Thymus (tissue), 11 donors: Measurements from ENCODE around the gene RAB23. TPM values are rescaled to one million over a fixed set of nuclear protein-coding genes. Genes with fewer than 3 reads are reported as not detected.

Source experiments
- DNase-seq, 9 donors: peaks; one replicate each; pipeline ENCODE4 v3.0.0-alpha.2; 2013; ENCODE audit warnings: low spot score in 9 of 9, low read depth in 6 of 9, missing footprints in 1 of 9
- H3K27ac ChIP-seq, 2 donors: one replicate each; pipeline ENCODE4 v1.5.1; 2013; ENCODE audit warnings: control low read depth in 1 of 2, low read depth in 1 of 2, low read length in 1 of 2, mild to moderate bottlenecking in 1 of 2, moderate library complexity in 1 of 2
- H3K27me3 ChIP-seq, 2 donors: one replicate each; pipeline ENCODE4 v1.5.1; 2013; ENCODE audit warnings: low read length in 1 of 2; ENCODE audit not compliant: control insufficient read depth in 2 of 2, insufficient read depth in 1 of 2
- H3K36me3 ChIP-seq, 2 donors: one replicate each; pipeline ENCODE4 v1.5.1; 2013; ENCODE audit warnings: low read length in 1 of 2, mild to moderate bottlenecking in 1 of 2, moderate library complexity in 1 of 2; ENCODE audit not compliant: control insufficient read depth in 2 of 2, insufficient read depth in 2 of 2
- H3K4me1 ChIP-seq, 2 donors: one replicate each; pipeline ENCODE4 v1.5.1; 2013; ENCODE audit warnings: low read length in 2 of 2; ENCODE audit not compliant: control insufficient read depth in 2 of 2, insufficient read depth in 2 of 2
- H3K4me3 ChIP-seq, 2 donors: one replicate each; pipeline ENCODE4 v1.5.1; 2013; ENCODE audit warnings: low read length in 2 of 2, control low read depth in 1 of 2, mild to moderate bottlenecking in 1 of 2
- H3K9me3 ChIP-seq, 2 donors: one replicate each; pipeline ENCODE4 v1.5.1; 2013; ENCODE audit warnings: low read length in 1 of 2, mild to moderate bottlenecking in 1 of 2; ENCODE audit not compliant: control insufficient read depth in 2 of 2, insufficient read depth in 1 of 2
- WGBS: extraction: QIAGEN DNeasy Blood & Tissue Kit; methylation state at CpG from one replicate; pipeline ENCODE4 v1.1.7; 2013; 5-methylcytosine and 5-hydroxymethylcytosine counted together
- polyA plus RNA-seq: library from polyadenylated mRNA; stranded (reverse); fragments of 200-250 nt; gene quantifications from one replicate; pipeline ENCODE4 v1.2.3, GENCODE V29; 2013
- total RNA-seq: library from RNA; stranded (reverse); fragments of 120-200 nt; gene quantifications from one replicate; pipeline ENCODE4 v1.2.4, GENCODE V29; 2013
- donor health status: healthy.

Gene RAB23
- total and polyA plus RNA-seq, 2 donors, result 5.8 to 7.1 TPM

- WGBS, result 99% methylated on average over 2 of the region's 2 CpGs
Measured at GRCh38 chr6:57162028-57162427, 60.1 kb downstream of the RAB23 start.

DNA sequence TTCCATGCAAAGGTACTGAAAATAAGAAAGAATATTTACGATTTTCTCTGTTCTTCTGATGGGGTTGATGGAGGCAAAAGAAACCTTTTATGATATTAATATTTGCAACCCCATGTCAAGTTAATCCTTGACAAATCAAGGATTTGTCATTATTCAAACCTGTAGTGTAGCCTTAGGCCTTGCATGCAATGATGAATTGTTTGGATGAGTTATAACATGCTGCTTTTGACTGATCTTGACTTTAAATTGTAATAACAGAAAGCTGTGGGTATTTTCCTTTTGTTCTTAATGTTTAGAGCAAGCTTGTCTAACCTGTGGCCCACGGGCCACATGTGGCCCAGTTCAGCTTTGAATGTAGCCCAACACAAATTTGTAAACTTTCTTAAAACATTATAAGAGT lies 63.0 kb downstream of the RAB23 start:
- whole genome bisulfite sequencing, result 96% methylated on average over 2 of the region's 2 CpGs
- Histone ChIP-seq H3K27ac (no peak overlapping the region), H3K9me3 (no peaks in the 10 kb centered on the region), H3K4me1 (no peaks in the 10 kb centered on the region), H3K27me3 (no peaks in the 10 kb centered on the region), H3K4me3 (no peak overlapping the region), H3K36me3 (peaks cover 0 to 20% of the 10 kb centered on the region in 2 donors)
- DNase-seq, result no peak

More at GRCh38 chr6:57162028-57162427, 60.1 kb downstream of the RAB23 start:
- peaks cover 0 to 12% of the 10 kb centered on the region in 2 donors for H3K36me3 ChIP-seq
- no peaks in the 10 kb centered on the region for H3K4me1 ChIP-seq
- H3K9me3 ChIP-seq, result no peaks in the 10 kb centered on the region
- H3K4me3 ChIP-seq, result no peak overlapping the region
- H3K27me3 ChIP-seq, result no peaks in the 10 kb centered on the region
- DNase-seq, result no peak
- no peak overlapping the region for H3K27ac ChIP-seq

- H3K9me3 ChIP-seq, result no peaks in the 10 kb centered on the region
- peaks cover 0 to 23% of the 10 kb centered on the region in 2 donors for H3K36me3 ChIP-seq
- H3K27ac ChIP-seq, result no peak overlapping the region
- no peaks in the 10 kb centered on the region for H3K27me3 ChIP-seq
- no peak for DNase-seq
- H3K4me3 ChIP-seq, result no peak overlapping the region
- no peaks in the 10 kb centered on the region for H3K4me1 ChIP-seq
Measured at GRCh38 chr6:57158658-57159057, 63.4 kb downstream of the RAB23 start.

DNA sequence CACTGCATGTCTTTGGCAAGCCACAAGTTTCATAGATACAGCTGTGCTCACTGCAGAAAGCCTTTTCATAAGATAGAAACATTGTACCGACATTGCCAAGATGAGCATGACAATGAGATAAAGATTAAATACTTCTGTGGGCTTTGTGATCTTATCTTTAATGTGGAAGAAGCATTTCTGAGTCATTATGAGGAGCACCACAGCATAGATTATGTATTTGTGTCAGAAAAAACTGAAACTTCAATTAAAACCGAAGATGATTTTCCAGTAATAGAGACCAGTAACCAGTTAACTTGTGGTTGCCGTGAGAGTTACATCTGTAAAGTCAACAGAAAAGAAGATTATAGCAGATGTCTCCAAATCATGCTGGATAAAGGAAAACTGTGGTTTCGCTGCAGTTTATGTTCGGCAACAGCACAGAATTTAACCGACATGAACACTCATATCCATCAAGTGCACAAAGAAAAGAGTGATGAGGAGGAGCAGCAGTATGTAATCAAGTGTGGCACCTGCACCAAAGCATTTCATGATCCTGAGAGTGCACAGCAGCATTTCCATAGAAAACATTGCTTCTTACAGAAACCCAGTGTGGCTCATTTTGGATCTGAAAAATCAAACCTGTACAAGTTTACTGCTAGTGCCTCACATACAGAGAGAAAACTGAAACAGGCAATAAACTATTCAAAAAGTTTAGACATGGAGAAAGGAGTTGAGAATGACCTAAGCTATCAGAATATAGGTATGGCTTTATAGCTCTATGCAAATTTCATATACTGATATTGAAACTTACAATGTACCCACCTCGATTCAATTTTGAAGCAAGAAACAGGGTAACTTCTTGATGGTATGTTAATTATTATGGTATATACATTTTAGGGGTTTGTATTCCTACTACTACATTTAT lies 73.9 kb downstream of the RAB23 start:
- no peak for DNase-seq
- H3K27ac ChIP-seq, result no peak overlapping the region
- no peaks in the 10 kb centered on the region for H3K4me1 ChIP-seq
- WGBS, result 57% methylated on average over 7 of the region's 7 CpGs
- H3K27me3 ChIP-seq, result no peaks in the 10 kb centered on the region
- H3K4me3 ChIP-seq, result no peak overlapping the region
- peaks cover 12 to 28% of the 10 kb centered on the region in 2 donors for H3K36me3 ChIP-seq
- H3K9me3 ChIP-seq, result no peaks in the 10 kb centered on the region

DNA sequence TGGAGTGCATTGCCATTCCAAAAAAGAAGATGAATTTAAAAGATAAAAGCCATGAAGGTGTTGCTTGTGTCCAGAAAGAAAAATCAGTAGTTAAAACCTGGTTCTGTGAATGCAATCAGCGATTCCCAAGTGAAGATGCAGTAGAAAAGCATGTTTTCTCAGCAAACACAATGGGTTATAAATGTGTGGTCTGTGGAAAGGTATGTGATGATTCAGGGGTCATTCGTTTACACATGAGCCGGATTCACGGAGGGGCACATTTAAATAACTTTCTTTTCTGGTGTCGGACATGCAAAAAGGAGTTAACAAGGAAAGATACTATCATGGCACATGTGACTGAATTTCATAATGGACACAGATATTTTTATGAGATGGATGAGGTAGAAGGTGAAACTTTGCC lies 74.7 kb downstream of the RAB23 start:
- Histone ChIP-seq H3K27me3 (no peaks in the 10 kb centered on the region), H3K9me3 (no peaks in the 10 kb centered on the region), H3K36me3 (peaks cover 12 to 27% of the 10 kb centered on the region in 2 donors), H3K4me1 (no peaks in the 10 kb centered on the region), H3K4me3 (no peak overlapping the region), H3K27ac (no peak overlapping the region)
- WGBS, result 98% methylated on average over 5 of the region's 5 CpGs
- DNase-seq, result no peak

DNA sequence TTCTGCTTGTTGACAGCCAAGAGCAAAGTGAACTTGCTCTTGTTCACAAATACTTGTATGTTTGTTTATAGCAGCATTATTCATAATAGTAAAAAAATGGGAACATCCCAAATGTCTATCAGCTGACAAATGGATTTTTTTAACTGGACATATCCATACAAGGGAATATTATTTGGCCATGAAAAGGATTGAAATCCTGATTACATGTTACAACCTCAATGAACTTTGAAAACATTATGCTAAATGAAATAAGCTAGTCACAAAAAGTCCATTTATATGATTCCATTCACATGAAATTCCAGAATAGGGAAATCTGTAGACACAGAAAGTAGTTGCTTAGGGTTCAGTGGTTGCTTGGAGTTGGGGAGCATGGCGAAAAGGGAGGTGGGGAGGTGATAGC lies 78.4 kb downstream of the RAB23 start:
- DNase-seq, result no peak
- 96% methylated on average over 1 of the region's 1 CpG for WGBS
- Histone ChIP-seq H3K4me1 (no peaks in the 10 kb centered on the region), H3K36me3 (peaks cover 12 to 27% of the 10 kb centered on the region in 2 donors), H3K27ac (no peak overlapping the region), H3K27me3 (no peaks in the 10 kb centered on the region), H3K9me3 (no peaks in the 10 kb centered on the region), H3K4me3 (no peak overlapping the region)

DNA sequence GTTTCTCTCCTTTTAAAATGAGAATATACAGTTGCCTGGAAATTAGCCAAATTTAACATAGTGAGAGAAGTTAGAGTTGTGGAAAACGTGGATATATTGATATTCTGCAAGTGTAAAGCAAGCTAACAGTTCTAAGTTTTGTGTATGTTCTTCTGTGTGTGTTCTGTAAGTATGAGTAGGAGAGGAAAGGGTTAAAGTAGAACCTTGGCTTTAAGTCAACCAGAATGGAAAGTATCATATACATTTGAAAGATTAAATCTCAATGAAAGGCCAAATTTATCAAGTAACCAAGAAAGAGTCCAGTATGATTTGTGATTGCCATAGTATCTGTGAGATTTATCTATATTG lies 80.0 kb downstream of the RAB23 start:
- 96% methylated on average over 1 of the region's 1 CpG for WGBS

DNA sequence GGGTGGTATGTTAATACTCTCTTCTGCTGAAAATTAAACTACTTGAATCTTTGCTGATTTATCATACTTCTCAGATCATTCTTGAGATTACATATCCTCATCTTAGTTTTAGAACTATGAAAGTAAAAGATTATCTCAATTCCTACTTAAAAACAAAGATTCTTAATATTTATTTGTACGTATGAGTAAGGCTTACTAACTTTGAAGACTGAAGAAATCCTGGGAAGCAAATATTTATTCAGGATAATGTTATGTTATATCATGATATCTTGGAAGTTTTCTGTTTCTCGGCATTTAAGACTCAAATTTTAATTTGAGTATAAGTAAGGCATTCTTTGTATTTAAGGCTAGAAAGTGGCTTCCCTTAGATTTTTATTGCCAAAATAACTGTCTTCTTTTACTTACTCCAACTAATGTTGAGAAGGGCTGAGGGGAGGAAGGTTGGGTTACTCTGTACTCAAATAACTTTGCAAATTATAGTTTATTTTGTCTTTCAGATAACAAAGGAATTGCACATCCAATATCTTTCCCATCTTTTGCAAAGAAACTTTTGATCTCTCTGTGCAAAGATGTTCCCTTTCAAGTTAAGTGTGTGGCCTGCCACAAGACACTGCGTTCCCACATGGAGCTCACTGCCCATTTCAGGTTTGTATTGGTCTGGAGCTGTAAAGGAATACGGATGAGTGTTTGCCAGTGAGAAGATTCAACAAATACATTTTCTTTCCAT lies 80.5 kb downstream of the RAB23 start:
- Histone ChIP-seq H3K27me3 (no peaks in the 10 kb centered on the region), H3K4me3 (no peak overlapping the region), H3K36me3 (peaks cover 0 to 15% of the 10 kb centered on the region in 2 donors), H3K27ac (no peak overlapping the region), H3K9me3 (no peaks in the 10 kb centered on the region), H3K4me1 (no peaks in the 10 kb centered on the region)
- 98% methylated on average over 4 of the region's 4 CpGs for WGBS
- no peak for DNase-seq

More for the DNA sequence above, 80.0 kb downstream of the RAB23 start:
- Histone ChIP-seq H3K27me3 (no peaks in the 10 kb centered on the region), H3K27ac (no peak overlapping the region), H3K9me3 (no peaks in the 10 kb centered on the region), H3K4me3 (no peak overlapping the region), H3K36me3 (peaks cover 2 to 18% of the 10 kb centered on the region in 2 donors), H3K4me1 (no peaks in the 10 kb centered on the region)
- DNase-seq, result no peak

DNA sequence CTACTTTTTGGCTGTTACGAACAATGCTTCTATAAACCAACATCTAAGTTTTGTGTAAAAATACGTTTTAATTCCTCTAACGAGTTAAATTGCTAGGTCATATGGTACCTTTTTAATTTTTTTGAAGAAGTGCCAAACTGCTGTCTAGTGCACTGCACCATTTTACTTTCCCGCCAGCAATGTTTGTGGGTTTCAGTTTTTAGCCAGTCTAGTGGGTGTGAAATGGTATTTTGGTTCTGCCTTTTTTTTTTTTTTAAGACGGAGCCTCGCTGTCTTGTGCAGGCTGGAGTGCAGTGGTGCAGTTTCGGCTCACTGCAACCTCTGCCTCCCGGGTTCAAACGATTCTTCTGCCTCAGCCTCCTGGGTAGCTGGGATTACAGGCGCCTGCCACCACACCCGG lies 84.1 kb downstream of the RAB23 start:
- DNase-seq, result no peak
- peaks cover 5 to 29% of the 10 kb centered on the region in 2 donors for H3K36me3 ChIP-seq
- no peak overlapping the region for H3K4me3 ChIP-seq
- 98% methylated on average over 11 of the region's 11 CpGs for WGBS
- H3K9me3 ChIP-seq, result no peaks in the 10 kb centered on the region
- no peaks in the 10 kb centered on the region for H3K27me3 ChIP-seq
- no peak overlapping the region for H3K27ac ChIP-seq
- no peaks in the 10 kb centered on the region for H3K4me1 ChIP-seq
